ENCODE results near the gene RNASET2. TPM values are rescaled to one million over a fixed set of nuclear protein-coding genes. Genes with fewer than 3 reads are reported as not detected.

The RNASET2 gene
- total and polyA plus RNA-seq, 4 donors = 51.7 to 66.6 (median 58.9) TPM

DNA sequence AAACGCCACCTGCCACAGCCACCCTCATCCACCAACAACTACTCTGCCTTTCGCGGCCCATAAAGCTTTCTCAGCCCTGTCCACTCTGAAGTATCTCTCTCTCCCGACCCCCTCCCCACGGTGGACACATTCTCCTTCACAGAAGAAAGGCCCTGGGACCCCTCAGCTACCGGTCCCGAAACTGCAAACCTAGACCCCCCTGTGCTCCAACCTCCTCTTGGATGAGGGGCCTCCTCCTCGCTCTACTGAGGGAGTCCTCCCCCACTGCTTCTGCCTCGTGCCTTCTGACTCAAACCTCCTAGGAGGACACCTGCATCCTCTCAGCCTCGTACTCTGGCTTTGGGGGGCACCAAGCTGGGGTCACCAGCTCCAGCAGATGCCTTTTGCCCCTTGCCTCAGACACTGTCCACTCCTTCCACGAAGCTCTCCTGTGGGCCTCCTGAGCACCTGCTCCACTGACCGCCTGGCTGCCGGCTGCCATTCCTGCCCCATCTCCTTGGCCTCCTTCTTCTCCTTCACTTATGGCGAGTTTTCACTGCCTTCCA lies 24.9 kb downstream of the RNASET2 start:
- Histone ChIP-seq H3K9me3 (ENCODE audit: control insufficient read depth, insufficient read depth, low read length) (no peaks in the 10 kb centered on the region), H3K36me3 (ENCODE audit: control insufficient read depth, insufficient read depth, low read length) (peaks cover 24% of the 10 kb centered on the region), H3K27ac (ENCODE audit: low read depth, low read length) (no peak overlapping the region), H3K27me3 (ENCODE audit: control insufficient read depth, insufficient read depth, low read length) (no peaks in the 10 kb centered on the region), H3K4me3 (ENCODE audit: low read depth, low read length) (no peak overlapping the region), H3K4me1 (ENCODE audit: control insufficient read depth, insufficient read depth, low read length) (peaks cover 30% of the 10 kb centered on the region)
- 95% methylated on average over 14 of the region's 14 CpGs for WGBS (ENCODE audit: insufficient coverage)
- DNase-seq (ENCODE audit: low read depth in 4 of 6, low spot score in 6 of 6) = no peak

DNA sequence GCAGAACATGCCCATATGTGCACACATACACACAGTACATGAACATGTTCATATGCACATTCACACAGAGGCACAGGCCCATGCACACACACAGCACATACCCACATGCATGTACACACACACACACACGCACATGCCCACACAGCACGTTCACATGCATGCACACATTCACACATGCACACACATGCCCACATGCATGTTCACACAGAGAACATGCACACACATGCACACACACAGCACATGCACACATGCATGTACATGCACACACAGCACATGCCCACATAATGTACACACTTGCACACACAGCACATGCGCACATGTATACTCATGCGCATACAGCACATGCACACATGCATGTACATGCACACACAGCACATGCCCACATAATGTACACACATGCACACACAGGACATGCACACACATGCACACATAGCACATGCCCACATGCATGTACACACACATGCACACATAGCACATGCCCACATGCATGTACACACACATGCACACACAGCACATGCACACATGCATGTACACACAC lies 25.9 kb downstream of the RNASET2 start:
- peaks cover 30% of the 10 kb centered on the region for H3K4me1 ChIP-seq (ENCODE audit: control insufficient read depth, insufficient read depth, low read length)
- 96% methylated on average over 4 of the region's 4 CpGs for WGBS (ENCODE audit: insufficient coverage)
- no peak for DNase-seq (ENCODE audit: low read depth in 4 of 6, low spot score in 6 of 6)
- H3K4me3 ChIP-seq (ENCODE audit: low read depth, low read length) = no peak overlapping the region
- no peaks in the 10 kb centered on the region for H3K27me3 ChIP-seq (ENCODE audit: control insufficient read depth, insufficient read depth, low read length)
- H3K27ac ChIP-seq (ENCODE audit: low read depth, low read length) = no peak overlapping the region
- H3K9me3 ChIP-seq (ENCODE audit: control insufficient read depth, insufficient read depth, low read length) = no peaks in the 10 kb centered on the region
- H3K36me3 ChIP-seq (ENCODE audit: control insufficient read depth, insufficient read depth, low read length) = peaks cover 21% of the 10 kb centered on the region

DNA sequence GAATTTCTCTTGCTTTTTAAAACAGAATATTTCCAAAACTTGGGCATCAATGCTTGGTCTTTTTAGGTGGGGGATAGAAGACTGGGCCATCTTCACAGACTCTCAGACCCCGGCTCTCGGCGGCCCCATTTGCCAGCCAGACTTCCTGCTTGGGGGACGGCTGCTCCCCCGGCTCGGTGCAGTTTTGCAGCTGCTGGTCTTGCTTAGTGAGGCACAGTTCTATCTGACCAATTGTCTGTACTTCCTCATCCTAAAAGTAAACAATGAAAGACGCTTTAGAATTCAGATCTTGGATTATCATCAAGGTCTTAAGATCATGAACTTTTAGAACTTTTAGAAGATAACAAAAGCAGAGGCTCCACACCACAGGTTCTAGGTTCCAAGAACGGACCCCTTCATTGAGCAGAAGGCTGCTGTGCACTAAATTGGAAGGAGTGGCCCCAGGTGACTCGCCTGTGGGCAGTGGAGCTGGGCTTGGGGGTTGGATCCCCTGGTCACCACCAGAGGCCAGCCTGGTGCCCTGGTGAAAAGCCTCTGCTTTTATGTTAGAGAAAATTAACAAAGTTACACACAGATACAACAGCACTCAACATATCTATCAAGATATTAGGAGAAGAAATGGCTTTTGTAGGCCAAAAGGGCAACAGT lies 26.7 kb downstream of the RNASET2 start:
- Histone ChIP-seq H3K36me3 (ENCODE audit: control insufficient read depth, insufficient read depth, low read length) (peaks cover 26% of the 10 kb centered on the region), H3K4me3 (ENCODE audit: low read depth, low read length) (no peak overlapping the region), H3K27me3 (ENCODE audit: control insufficient read depth, insufficient read depth, low read length) (no peaks in the 10 kb centered on the region), H3K9me3 (ENCODE audit: control insufficient read depth, insufficient read depth, low read length) (no peaks in the 10 kb centered on the region), H3K4me1 (ENCODE audit: control insufficient read depth, insufficient read depth, low read length) (peaks cover 30% of the 10 kb centered on the region), H3K27ac (ENCODE audit: low read depth, low read length) (no peak overlapping the region)
- WGBS (ENCODE audit: insufficient coverage) = 24% methylated on average over 8 of the region's 9 CpGs
- no peak for DNase-seq (ENCODE audit: low read depth in 4 of 6, low spot score in 6 of 6)

DNA sequence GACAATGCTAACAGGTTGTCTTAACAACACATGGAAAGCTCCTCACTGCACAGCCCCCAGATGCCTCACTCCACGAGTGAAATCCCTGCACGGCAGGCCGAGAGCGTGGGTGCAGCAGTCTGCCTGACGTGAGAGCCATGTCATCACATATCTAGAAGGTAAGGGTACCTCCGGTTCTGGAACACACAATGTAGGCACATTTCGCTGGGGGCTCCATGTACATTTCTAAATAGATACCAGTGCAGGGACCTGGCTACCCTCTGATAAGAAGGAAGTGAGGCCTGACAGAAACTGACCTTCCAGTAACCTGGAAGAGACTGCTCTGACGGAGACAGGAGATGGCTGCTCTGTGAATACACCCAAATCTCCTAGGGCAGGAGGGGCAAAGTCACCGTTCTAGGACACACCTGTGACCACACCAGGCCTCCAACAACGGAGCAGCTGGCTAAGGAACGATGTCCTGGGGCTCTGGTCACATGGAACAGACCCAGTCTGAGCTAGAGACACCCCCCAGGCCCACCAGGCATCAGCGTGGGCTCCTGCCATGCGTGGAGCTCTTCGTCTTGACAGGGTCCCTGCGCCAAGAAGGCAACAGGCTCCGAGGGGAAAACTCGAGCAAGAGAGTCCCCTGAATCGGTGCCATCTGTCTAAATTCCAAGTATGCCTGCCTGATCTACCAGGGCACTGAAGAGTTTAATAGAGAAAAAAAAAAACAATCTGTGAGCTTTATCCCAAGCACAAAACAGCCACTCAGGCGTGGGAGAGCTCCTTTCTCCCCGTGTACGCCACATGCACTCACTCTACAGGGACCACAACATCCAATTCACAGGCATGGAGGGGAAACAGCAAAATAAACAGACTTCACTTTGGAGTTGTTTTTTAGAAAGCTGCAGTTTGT lies 27.5 kb downstream of the RNASET2 start:
- Histone ChIP-seq H3K4me1 (ENCODE audit: control insufficient read depth, insufficient read depth, low read length) (peaks cover 30% of the 10 kb centered on the region), H3K27me3 (ENCODE audit: control insufficient read depth, insufficient read depth, low read length) (no peaks in the 10 kb centered on the region), H3K36me3 (ENCODE audit: control insufficient read depth, insufficient read depth, low read length) (peaks cover 26% of the 10 kb centered on the region), H3K9me3 (ENCODE audit: control insufficient read depth, insufficient read depth, low read length) (no peaks in the 10 kb centered on the region), H3K27ac (ENCODE audit: low read depth, low read length) (no peak overlapping the region), H3K4me3 (ENCODE audit: low read depth, low read length) (no peak overlapping the region)
- 34% methylated on average over 12 of the region's 21 CpGs for WGBS (ENCODE audit: insufficient coverage)
- DNase-seq (ENCODE audit: low read depth in 4 of 6, low spot score in 6 of 6) = peak in 2 of 6 donors; percentile 56 to 69

DNA sequence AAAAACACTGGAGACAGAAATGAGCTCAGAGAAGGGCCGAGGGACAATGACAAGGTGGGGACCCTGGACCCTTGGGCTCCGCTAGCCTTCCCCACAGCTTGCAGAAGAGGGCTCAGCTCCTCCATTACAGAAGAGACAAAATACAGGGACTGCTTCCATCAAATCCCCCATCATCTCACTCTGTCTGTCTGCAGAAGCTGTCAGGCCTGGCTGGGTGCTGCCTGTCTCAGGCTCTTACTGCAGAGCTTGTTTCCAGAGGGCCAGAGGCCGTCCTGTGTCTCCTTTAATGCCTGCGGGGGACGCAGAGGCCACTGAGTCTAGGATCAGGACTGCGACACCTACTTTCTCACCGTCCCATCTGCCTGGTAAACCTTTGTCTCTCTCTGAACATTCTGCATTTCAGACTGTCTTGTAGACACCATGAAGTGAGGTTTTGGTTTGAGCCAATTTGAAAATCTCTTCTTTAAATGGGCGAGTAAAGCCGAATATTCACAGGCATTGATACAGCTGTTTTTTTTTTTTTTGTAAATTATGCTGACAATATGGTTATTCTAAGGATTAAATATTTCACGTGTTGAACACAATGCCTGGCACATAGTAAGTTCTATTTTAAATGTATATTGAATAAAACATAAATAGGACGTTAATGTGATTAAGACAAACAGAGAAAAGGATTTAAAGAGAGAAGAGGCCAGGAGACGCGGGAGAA lies 28.3 kb downstream of the RNASET2 start:
- 86% methylated on average over 7 of the region's 13 CpGs for WGBS (ENCODE audit: insufficient coverage)
- Histone ChIP-seq H3K36me3 (ENCODE audit: control insufficient read depth, insufficient read depth, low read length) (peaks cover 23% of the 10 kb centered on the region), H3K4me3 (ENCODE audit: low read depth, low read length) (no peak overlapping the region), H3K4me1 (ENCODE audit: control insufficient read depth, insufficient read depth, low read length) (peaks cover 30% of the 10 kb centered on the region), H3K27ac (ENCODE audit: low read depth, low read length) (no peak overlapping the region), H3K9me3 (ENCODE audit: control insufficient read depth, insufficient read depth, low read length) (no peaks in the 10 kb centered on the region), H3K27me3 (ENCODE audit: control insufficient read depth, insufficient read depth, low read length) (no peaks in the 10 kb centered on the region)
- no peak for DNase-seq (ENCODE audit: low read depth in 4 of 6, low spot score in 6 of 6)

DNA sequence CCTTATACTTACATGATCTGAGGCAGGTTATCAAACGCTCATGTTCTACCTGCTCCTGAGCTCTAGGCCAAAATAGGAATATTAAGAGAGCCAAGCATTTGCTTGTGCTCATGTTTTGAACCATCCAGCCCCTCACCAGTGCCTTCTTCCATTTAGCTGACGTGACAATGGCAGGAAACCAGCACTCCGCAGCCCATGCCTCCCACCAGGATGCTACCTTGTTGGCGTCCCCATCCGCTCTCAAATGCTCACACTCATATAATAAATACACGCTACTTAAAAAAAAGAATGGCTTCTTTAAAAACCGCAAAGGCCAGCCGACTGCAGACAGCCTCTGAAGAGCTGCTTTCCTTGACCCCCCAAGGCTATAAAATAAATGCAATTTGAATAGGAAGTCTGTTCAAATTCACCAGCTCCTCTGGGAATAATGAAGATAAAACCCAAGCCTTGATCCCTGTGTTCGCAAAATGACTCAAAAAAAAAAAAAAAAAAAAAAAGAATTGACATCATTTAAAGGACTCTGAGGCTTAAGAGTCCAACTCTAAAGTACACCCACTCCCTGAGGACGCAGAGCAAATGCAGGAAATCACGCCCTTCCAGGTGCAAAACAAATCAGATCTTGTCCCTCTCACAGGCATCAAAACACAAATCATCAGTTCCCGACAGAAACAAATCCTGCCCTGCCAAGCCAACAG lies 29.0 kb downstream of the RNASET2 start:
- H3K4me1 ChIP-seq (ENCODE audit: control insufficient read depth, insufficient read depth, low read length) = peaks cover 30% of the 10 kb centered on the region
- H3K27ac ChIP-seq (ENCODE audit: low read depth, low read length) = no peak overlapping the region
- 81% methylated on average over 8 of the region's 12 CpGs for WGBS (ENCODE audit: insufficient coverage)

DNA sequence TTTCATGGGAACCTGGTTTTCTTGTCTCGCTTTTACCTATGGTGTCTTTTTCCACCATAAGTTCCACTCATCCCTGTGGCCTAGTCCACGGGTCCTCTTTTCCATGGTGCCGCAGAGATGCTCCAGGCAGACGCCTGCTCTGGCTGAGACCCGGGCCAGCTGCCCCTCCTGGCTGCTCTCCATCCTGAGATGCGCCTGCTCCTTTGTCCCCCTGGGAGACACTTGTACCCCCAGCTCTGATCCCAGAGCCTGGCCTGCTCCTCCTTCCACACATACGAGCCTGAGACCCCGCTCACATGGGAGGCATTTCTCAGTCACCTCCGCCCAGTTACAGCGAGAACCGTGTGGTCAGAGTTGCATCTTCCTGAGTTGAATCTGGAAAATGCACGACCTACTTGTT lies 29.6 kb downstream of the RNASET2 start:
- Histone ChIP-seq H3K27me3 (ENCODE audit: control insufficient read depth, insufficient read depth, low read length) (no peaks in the 10 kb centered on the region), H3K4me3 (ENCODE audit: low read depth, low read length) (no peak overlapping the region), H3K36me3 (ENCODE audit: control insufficient read depth, insufficient read depth, low read length) (peaks cover 17% of the 10 kb centered on the region), H3K27ac (ENCODE audit: low read depth, low read length) (no peak overlapping the region), H3K4me1 (ENCODE audit: control insufficient read depth, insufficient read depth, low read length) (peaks cover 30% of the 10 kb centered on the region), H3K9me3 (ENCODE audit: control insufficient read depth, insufficient read depth, low read length) (no peaks in the 10 kb centered on the region)
- DNase-seq (ENCODE audit: low read depth in 4 of 6, low spot score in 6 of 6) = no peak
- 70% methylated on average over 8 of the region's 12 CpGs for WGBS (ENCODE audit: insufficient coverage)

More for the DNA sequence above, 29.0 kb downstream of the RNASET2 start:
- H3K4me3 ChIP-seq (ENCODE audit: low read depth, low read length) = no peak overlapping the region
- H3K36me3 ChIP-seq (ENCODE audit: control insufficient read depth, insufficient read depth, low read length) = peaks cover 23% of the 10 kb centered on the region
- H3K9me3 ChIP-seq (ENCODE audit: control insufficient read depth, insufficient read depth, low read length) = no peaks in the 10 kb centered on the region
- H3K27me3 ChIP-seq (ENCODE audit: control insufficient read depth, insufficient read depth, low read length) = no peaks in the 10 kb centered on the region
- no peak for DNase-seq (ENCODE audit: low read depth in 4 of 6, low spot score in 6 of 6)

DNA sequence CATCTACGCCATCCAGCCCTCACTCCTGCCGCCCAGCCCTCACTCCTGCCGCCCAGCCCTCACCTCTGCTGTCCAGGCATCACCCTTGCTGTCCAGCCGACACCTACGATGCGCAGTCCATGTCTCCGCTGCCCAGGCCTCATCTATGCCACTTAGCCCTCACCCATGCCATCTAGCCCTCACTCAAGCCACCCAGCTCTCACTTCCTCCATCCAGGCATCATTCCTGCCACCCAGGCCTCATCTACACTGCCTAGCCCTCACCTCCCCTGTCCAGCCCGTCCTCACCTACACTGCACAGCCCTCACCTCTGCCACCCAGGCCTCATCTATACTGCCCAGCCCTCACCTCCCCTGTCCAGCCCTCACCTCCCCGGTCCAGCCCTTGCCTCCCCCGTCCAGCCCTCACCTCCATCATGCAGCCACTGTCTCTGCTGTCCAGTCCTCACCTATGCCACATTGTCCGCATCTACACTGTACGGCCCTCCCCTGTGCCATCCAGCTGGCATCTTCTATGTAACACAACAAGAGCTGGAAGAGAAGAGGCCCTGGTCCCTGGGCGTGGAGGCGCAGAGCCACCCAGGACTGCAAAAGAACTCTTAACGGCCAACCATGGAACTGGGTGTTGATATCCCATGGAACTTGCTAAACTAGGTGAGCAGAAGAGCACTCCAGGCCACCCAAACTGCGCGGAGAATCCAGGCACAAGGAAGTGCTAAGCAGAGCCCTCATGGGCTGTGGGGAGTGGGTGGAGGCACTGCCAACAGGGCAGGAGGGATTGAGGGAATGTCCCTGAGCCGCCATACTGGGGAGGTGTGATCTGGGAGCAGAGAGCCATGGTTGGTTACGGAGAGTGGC lies 31.0 kb downstream of the RNASET2 start:
- no peak for DNase-seq (ENCODE audit: low read depth in 4 of 6, low spot score in 6 of 6)
- H3K27ac ChIP-seq (ENCODE audit: low read depth, low read length) = no peak overlapping the region
- no peak overlapping the region for H3K4me3 ChIP-seq (ENCODE audit: low read depth, low read length)
- no peaks in the 10 kb centered on the region for H3K27me3 ChIP-seq (ENCODE audit: control insufficient read depth, insufficient read depth, low read length)
- H3K4me1 ChIP-seq (ENCODE audit: control insufficient read depth, insufficient read depth, low read length) = peaks cover 30% of the 10 kb centered on the region
- H3K9me3 ChIP-seq (ENCODE audit: control insufficient read depth, insufficient read depth, low read length) = no peaks in the 10 kb centered on the region
- H3K36me3 ChIP-seq (ENCODE audit: control insufficient read depth, insufficient read depth, low read length) = peaks cover 13% of the 10 kb centered on the region
- WGBS (ENCODE audit: insufficient coverage) = 98% methylated on average over 19 of the region's 19 CpGs
